Astrocyte of the hippocampus (primary cell): ENCODE measurements around the gene SLC19A1.

Experiments
- DNase-seq: peaks from one replicate; pipeline ENCODE4 v3.0.0; 2011; ENCODE audit warnings: low read depth, low spot score

SLC19A1 gene

GRCh38 chr21:45455674-45456583, 86.3 kb downstream of the SLC19A1 start:
- DNase-seq, result no peak

GRCh38 chr21:45454926-45455673, 87.1 kb downstream of the SLC19A1 start:
- peak; percentile 76 for DNase-seq

GRCh38 chr21:45454060-45454925, 87.9 kb downstream of the SLC19A1 start:
- DNase-seq, result no peak

GRCh38 chr21:45453308-45453950, 88.8 kb downstream of the SLC19A1 start:
- no peak for DNase-seq

GRCh38 chr21:45452696-45453307, 89.4 kb downstream of the SLC19A1 start:
- DNase-seq, result no peak

- no peak for DNase-seq
These were observed 90.5 kb downstream of the SLC19A1 start for GRCh38 chr21:45451771-45452182.

GRCh38 chr21:45451091-45451740, 91.0 kb downstream of the SLC19A1 start:
- no peak for DNase-seq

- no peak for DNase-seq
These were observed 91.7 kb downstream of the SLC19A1 start for GRCh38 chr21:45450423-45451090.

- no peak for DNase-seq
These were observed 92.4 kb downstream of the SLC19A1 start for GRCh38 chr21:45449658-45450422.

GRCh38 chr21:45448810-45449657, 93.2 kb downstream of the SLC19A1 start:
- DNase-seq, result no peak

GRCh38 chr21:45448283-45448809, 93.9 kb downstream of the SLC19A1 start:
- no peak for DNase-seq
